Measurements from ENCODE around the gene TPSG1.
"Not testable (repeated sequence)": the region's sequence is repeated elsewhere in the genome, so short reads cannot be mapped to it uniquely, and the experiment has no call there.

The TPSG1 gene

DNA sequence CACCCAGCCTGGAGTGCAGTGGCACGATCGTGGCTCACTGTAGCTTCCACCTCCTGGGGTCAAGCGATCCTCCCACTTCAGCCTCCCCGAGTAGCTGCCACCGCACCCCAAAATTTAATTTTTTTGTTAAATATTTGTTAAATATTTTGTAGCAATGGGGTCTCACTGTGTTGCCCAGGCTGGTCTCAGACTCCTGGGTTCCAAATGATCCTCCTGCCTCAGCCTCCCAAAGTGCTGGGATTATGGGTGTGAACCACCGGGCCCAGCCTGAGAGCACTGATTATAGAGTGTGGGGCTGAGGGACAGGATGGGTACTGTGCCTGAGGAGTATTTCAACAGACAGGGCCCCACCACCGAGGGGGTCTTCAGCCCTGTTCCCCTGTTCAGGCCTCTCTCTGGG lies 35.6 kb downstream of the TPSG1 start:
- H3K4me3 ChIP-seq (ENCODE audit: low read length): no peak overlapping the region
- H3K4me1 ChIP-seq (ENCODE audit: control insufficient read depth, insufficient read depth, low read length): no peaks in the 10 kb centered on the region
- no peaks in the 10 kb centered on the region for H3K36me3 ChIP-seq (ENCODE audit: control insufficient read depth, insufficient read depth, low read length, severe bottlenecking)
- H3K9ac ChIP-seq (ENCODE audit: low read length): no peak overlapping the region
- DNase-seq (ENCODE audit: low read depth): no peak
- peaks cover 4% of the 10 kb centered on the region for H3K27me3 ChIP-seq (replicated peaks; ENCODE audit: control insufficient read depth, insufficient read depth, low read length)
- no peaks in the 10 kb centered on the region for H3K9me3 ChIP-seq (ENCODE audit: control insufficient read depth, low read length)

DNA sequence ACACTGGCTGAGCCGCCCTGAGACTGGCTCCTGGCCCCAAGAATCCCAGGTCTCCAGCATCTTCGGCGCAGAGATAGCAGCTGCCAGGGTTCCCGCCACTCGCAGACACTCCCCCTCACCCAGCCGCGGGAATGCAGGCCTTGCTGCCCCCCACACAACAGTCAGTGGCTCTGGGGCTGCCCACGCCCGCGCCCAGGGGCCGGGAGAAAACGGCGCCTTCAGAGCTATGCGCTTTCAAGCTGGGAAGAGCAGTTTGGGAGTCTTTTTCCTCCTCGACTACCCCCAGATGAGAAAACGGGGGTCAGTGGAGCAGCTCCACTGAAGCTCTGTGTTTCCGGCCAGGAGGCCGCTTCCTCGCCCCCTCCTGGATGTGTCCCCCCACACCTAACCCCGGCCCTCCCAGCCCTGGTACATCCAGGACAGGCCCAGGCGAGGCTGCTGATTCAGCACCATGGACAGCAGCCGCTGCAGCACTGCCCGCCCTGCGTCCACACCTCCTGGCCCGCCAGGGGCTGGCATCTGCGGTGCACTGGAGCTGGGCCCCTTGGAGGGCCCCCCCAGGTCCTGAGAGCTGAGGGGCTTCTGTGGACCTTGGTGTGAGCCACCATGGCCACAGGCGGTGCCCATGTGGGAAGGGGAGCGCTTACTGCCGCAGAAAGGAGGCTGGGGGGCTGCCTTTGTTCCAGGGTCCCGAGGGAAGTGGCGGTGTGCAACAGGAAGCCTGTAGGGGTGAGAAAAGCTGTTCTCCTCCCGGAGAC lies 36.5 kb downstream of the TPSG1 start:
- H3K9me3 ChIP-seq (ENCODE audit: control insufficient read depth, low read length): no peaks in the 10 kb centered on the region
- peaks cover 4% of the 10 kb centered on the region for H3K27me3 ChIP-seq (replicated peaks; ENCODE audit: control insufficient read depth, insufficient read depth, low read length)
- H3K9ac ChIP-seq (ENCODE audit: low read length): no peak overlapping the region
- H3K4me3 ChIP-seq (ENCODE audit: low read length): no peak overlapping the region
- H3K36me3 ChIP-seq (ENCODE audit: control insufficient read depth, insufficient read depth, low read length, severe bottlenecking): no peaks in the 10 kb centered on the region
- peaks cover under 1% of the 10 kb centered on the region for H3K4me1 ChIP-seq (ENCODE audit: control insufficient read depth, insufficient read depth, low read length)
- peak; percentile 81 for DNase-seq (ENCODE audit: low read depth)

DNA sequence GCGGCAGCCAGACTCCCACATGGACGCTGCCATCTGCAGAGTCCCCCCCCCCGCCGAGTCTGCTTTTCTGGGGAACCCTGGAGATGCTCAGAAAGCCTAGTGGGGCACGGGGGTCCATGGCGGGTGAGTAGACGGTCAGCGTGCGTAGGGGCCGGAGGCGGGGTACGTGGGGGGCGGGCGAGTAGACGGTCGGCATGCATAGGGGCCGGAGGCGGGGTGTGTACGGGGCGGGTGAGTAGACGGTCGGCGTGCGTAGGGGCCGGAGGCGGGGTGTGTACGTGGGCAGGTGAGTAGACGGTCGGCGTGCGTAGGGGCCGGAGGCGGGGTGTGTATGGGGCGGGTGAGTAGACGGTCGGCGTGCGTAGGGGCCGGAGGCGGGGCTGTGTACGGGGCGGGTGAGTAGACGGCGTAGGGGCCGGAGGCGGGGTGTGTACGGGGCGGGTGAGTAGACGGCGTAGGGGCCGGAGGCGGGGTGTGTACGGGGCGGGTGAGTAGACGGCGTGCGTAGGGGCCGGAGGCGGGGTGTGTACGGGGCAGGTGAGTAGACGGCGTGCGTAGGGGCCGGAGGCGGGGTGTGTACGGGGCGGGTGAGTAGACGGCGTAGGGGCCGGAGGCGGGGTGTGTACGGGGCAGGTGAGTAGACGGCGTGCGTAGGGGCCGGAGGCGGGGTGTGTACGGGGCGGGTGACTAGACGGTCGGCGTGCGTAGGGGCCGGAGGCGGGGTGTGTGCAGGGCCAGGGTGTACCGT lies 39.4 kb downstream of the TPSG1 start:
- not testable (repeated sequence) for H3K9me3 ChIP-seq (ENCODE audit: control insufficient read depth, low read length); DNase-seq (ENCODE audit: low read depth); H3K36me3 ChIP-seq (ENCODE audit: control insufficient read depth, insufficient read depth, low read length, severe bottlenecking); H3K4me3 ChIP-seq (ENCODE audit: low read length); H3K9ac ChIP-seq (ENCODE audit: low read length); H3K27me3 ChIP-seq (replicated peaks; ENCODE audit: control insufficient read depth, insufficient read depth, low read length)
- peaks cover 23% of the 10 kb centered on the region for H3K4me1 ChIP-seq (ENCODE audit: control insufficient read depth, insufficient read depth, low read length)

DNA sequence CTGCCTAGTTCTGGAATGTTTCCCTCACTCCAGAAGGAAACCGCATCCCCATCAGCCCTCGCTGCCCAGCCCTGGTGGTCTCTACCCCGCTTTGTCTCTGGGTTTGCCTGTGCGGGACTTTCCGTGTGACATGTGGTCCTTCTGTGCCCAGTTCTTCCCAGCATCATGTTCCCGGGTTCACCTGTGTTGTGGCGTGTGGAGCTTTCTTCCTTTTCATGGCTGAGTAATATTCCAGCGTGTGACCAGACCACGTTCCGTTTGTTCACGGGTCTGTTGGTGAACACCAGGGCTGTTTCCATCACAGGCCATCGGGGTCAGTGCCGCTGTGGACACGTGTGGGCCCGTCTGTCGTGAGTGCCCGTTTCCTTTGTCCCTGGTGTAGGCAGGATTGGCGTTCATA lies 40.1 kb downstream of the TPSG1 start:
- no peak overlapping the region for H3K4me3 ChIP-seq (ENCODE audit: low read length)
- H3K27me3 ChIP-seq (replicated peaks; ENCODE audit: control insufficient read depth, insufficient read depth, low read length): no peaks in the 10 kb centered on the region
- DNase-seq (ENCODE audit: low read depth): no peak
- no peak overlapping the region for H3K9ac ChIP-seq (ENCODE audit: low read length)
- peaks cover 23% of the 10 kb centered on the region for H3K4me1 ChIP-seq (ENCODE audit: control insufficient read depth, insufficient read depth, low read length)
- no peaks in the 10 kb centered on the region for H3K36me3 ChIP-seq (ENCODE audit: control insufficient read depth, insufficient read depth, low read length, severe bottlenecking)
- H3K9me3 ChIP-seq (ENCODE audit: control insufficient read depth, low read length): no peaks in the 10 kb centered on the region

DNA sequence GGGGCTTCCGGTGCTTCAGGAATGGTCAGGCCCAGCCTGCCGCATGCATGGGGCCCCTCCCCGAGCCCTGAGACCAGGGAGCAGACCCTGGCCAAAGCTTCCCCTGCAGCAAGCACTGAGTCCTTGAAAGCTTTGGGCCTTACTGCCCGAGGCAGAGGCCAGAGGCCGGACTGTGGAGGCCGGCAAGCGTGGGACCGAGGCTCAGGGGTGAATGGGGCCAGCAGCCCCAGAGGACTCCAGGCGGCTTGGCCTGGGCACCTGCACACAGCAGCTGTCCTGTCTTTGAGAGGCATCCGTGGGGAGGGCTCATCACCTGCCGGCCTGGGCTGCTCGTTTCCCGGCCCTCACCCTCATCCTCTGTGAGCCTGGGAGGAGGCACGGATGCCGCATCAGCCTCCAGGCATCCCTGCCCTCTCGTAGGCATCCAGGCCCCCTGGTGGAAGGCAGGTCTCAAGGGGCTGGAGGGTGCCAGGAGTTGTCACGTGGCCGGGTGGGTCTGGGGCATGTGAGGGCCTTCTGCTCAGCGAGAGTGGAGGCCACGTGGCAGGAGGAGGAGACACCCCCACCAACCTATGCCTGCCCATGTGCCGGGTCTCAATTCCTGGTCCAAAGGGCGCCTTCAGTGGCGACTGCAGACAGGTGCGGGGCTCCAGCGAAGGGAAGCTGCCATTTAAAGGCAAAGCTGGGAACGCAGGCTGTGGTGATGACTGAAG lies 40.8 kb downstream of the TPSG1 start:
- Histone ChIP-seq H3K9me3 (ENCODE audit: control insufficient read depth, low read length) (no peaks in the 10 kb centered on the region), H3K27me3 (replicated peaks; ENCODE audit: control insufficient read depth, insufficient read depth, low read length) (no peaks in the 10 kb centered on the region), H3K4me3 (ENCODE audit: low read length) (no peak overlapping the region), H3K36me3 (ENCODE audit: control insufficient read depth, insufficient read depth, low read length, severe bottlenecking) (no peaks in the 10 kb centered on the region), H3K9ac (ENCODE audit: low read length) (no peak overlapping the region), H3K4me1 (ENCODE audit: control insufficient read depth, insufficient read depth, low read length) (peaks cover 23% of the 10 kb centered on the region)
- DNase-seq (ENCODE audit: low read depth): no peak

DNA sequence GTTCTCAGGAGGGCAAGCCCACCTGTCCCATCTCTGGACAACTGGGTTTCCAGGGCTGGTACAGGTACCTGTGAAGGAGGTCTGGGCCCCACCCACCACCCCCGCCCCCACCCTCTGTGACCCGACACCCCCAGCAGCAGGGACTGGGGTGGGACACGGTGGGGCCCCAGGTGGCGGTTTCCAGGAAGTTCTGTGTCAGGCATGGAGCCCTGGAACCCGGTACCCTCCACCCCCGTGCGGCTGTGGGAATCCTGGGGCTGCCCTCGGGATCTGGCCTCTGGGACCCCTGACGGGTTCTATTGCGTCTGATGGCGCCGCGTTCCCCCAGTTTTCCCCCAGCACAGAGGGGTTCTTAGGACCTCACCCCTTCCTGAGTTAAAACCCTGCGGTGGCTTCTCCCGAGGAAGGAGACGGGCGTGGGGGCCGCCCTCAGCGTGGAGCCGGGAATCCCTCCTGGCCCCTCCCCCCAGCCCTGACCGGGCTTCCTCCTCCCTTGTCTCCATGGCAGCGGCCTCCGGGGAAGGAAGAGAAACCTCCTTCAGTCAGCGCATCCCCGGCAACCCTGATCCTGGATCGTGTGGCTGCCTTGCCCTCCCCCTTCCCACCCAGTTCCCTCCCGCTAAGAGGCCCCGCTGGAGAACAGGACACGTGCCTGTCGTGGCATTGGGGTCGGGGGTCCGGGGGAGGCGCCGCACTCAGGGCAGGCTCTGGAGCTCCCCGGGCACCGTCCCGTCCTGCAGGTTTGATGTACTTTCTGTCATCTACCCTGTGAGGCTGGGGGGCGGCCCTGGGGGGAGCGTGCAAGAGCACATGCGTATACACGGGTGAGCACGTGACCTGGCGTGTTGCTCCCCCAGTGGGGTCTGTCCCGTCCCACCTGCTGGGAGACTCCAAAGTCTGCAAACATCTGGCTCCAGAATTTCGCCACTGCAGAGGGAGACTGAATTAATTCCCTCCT lies 41.8 kb downstream of the TPSG1 start:
- H3K4me1 ChIP-seq (ENCODE audit: control insufficient read depth, insufficient read depth, low read length): peaks cover 23% of the 10 kb centered on the region
- peak; percentile 76 for DNase-seq (ENCODE audit: low read depth)
- peak overlapping the region; percentile 44 for H3K4me3 ChIP-seq (ENCODE audit: low read length)

DNA sequence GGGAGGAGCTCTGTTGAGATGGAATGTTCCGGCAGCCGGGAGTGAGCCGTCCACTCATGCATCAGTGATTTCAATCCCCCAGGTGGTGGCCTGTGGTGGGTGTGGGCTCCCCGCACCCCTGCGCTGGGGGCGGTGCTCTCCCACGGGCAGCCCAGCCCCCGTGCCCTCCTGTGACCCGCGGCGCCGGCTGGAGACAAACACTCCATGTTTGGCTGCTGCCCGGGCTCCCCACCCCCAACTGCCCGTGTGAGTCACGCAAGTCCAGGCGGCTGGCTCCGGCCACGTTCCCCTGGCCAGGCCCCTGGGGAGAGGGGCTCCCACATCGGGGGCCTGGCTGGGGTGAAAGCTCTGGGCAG lies 42.8 kb downstream of the TPSG1 start:
- Histone ChIP-seq H3K4me3 (ENCODE audit: low read length) (peak overlapping the region; percentile 41), H3K9me3 (ENCODE audit: control insufficient read depth, low read length) (no peaks in the 10 kb centered on the region), H3K36me3 (ENCODE audit: control insufficient read depth, insufficient read depth, low read length, severe bottlenecking) (no peaks in the 10 kb centered on the region), H3K4me1 (ENCODE audit: control insufficient read depth, insufficient read depth, low read length) (peaks cover 23% of the 10 kb centered on the region), H3K27me3 (replicated peaks; ENCODE audit: control insufficient read depth, insufficient read depth, low read length) (no peaks in the 10 kb centered on the region), H3K9ac (ENCODE audit: low read length) (no peak overlapping the region)
- DNase-seq (ENCODE audit: low read depth): peak; percentile 88

More for the DNA sequence above, 41.8 kb downstream of the TPSG1 start:
- Histone ChIP-seq H3K9me3 (ENCODE audit: control insufficient read depth, low read length) (no peaks in the 10 kb centered on the region), H3K9ac (ENCODE audit: low read length) (no peak overlapping the region), H3K36me3 (ENCODE audit: control insufficient read depth, insufficient read depth, low read length, severe bottlenecking) (no peaks in the 10 kb centered on the region), H3K27me3 (replicated peaks; ENCODE audit: control insufficient read depth, insufficient read depth, low read length) (no peaks in the 10 kb centered on the region)

DNA sequence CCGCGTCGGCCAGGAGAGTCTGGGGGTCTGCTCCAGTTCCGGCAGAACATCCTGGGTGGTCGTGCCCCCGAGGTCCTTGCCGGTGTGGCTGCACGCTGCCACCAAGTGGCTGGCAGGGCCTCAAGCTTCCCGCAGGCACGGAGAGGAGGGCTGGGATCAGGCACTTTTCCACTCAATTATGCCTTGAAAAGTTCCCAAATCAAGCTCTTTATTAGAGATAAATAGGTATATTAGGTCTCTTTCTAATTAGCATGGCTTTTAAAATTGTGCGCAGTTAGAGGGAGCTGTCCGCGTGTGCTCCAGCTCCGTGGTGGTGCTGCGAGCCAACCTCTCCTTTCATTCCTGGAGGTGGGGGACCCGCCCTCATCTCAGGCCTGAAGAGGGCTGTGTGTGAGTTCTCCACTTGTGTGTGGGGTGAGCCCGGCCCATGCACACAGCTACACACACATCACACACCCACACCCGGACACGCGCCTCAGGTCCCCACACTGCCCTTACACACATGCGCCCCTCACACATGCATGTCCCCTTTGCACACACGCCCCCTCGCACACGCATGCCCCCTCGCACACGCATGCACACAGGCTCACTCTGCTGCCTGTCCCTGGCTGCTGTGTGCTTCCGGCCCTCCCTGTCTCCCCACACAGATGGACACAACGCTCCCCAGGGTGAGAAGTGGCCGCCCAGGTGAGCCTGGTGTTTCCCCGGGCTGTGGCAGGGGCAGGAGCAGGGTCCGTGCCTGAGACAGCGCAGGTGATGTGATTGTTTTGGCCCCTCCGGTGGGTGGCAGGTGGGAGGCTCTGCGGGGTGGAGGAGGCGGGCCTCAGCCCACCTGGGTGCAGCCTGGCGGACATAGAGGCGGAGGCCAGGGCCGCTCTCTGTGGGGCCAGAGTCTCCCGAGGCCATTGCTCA lies 43.4 kb downstream of the TPSG1 start:
- peaks cover 23% of the 10 kb centered on the region for H3K4me1 ChIP-seq (ENCODE audit: control insufficient read depth, insufficient read depth, low read length)
- no peaks in the 10 kb centered on the region for H3K27me3 ChIP-seq (replicated peaks; ENCODE audit: control insufficient read depth, insufficient read depth, low read length)
- DNase-seq (ENCODE audit: low read depth): no peak
- no peak overlapping the region for H3K9ac ChIP-seq (ENCODE audit: low read length)
- H3K9me3 ChIP-seq (ENCODE audit: control insufficient read depth, low read length): no peaks in the 10 kb centered on the region
- no peak overlapping the region for H3K4me3 ChIP-seq (ENCODE audit: low read length)
- H3K36me3 ChIP-seq (ENCODE audit: control insufficient read depth, insufficient read depth, low read length, severe bottlenecking): no peaks in the 10 kb centered on the region

DNA sequence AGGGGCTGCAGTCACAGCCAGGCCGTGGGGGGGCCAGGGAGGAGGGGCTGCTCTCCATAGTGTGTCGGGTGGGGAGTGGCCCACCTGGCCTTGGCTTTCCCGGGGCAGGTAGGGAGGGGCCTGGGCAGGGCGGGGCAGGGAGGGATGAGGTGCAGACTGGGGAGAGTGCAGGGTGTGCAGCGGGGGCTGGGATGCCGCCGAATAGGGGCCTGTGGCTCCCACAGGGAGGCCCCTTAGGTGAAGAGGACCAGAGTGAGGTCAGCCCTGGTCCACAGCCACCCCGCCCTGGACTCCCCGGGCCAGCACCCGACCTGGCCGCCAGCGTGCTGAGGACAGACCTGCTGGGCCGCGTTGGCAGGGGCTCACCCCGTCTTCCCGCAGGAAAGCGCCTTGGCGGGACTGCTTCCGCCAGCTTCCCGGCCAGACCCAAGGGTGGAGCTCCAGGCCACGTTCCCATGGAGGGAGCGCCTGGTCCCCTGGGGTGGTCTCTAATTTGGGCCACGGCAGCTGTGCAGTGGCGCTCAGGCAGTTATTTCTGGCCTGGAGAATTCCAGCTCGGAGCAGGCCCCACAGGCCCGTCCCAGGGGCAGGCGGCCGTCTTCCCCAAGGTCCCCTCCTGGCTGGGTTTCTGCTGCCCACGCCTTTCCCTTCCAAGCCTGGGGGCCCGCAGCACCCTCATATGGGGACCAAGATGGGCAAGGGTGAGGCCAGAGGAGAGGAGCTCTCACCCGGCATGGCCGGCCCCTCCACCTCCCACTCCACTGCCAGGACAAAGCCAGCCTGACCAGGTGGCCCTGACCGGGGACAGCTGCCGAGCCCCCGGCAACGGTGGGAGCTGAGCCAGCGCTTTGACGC lies 44.3 kb downstream of the TPSG1 start:
- H3K4me3 ChIP-seq (ENCODE audit: low read length): no peak overlapping the region
- H3K4me1 ChIP-seq (ENCODE audit: control insufficient read depth, insufficient read depth, low read length): peaks cover 23% of the 10 kb centered on the region
- DNase-seq (ENCODE audit: low read depth): no peak
- no peak overlapping the region for H3K9ac ChIP-seq (ENCODE audit: low read length)
- H3K27me3 ChIP-seq (replicated peaks; ENCODE audit: control insufficient read depth, insufficient read depth, low read length): no peaks in the 10 kb centered on the region
- no peaks in the 10 kb centered on the region for H3K36me3 ChIP-seq (ENCODE audit: control insufficient read depth, insufficient read depth, low read length, severe bottlenecking)
- no peaks in the 10 kb centered on the region for H3K9me3 ChIP-seq (ENCODE audit: control insufficient read depth, low read length)

Data from adipocyte (in vitro differentiated cells).